GM18907 (cell line): ENCODE data around the gene TRIM46.
"Not testable (repeated sequence)": the region's sequence is repeated elsewhere in the genome, so short reads cannot be mapped to it uniquely, and the experiment has no call there.

Source experiments
- ATAC-seq: cut with Tn5 transposase; IDR thresholded peaks from one replicate; pipeline ENCODE4 v1.9.1; 2021; ENCODE audit warnings: mild to moderate bottlenecking, moderate library complexity; ENCODE audit not compliant: unreplicated experiment

The TRIM46 gene

GRCh38 chr1:155136748-155137147 lies 36.9 kb upstream of the TRIM46 start:
- no peak for ATAC-seq

DNA sequence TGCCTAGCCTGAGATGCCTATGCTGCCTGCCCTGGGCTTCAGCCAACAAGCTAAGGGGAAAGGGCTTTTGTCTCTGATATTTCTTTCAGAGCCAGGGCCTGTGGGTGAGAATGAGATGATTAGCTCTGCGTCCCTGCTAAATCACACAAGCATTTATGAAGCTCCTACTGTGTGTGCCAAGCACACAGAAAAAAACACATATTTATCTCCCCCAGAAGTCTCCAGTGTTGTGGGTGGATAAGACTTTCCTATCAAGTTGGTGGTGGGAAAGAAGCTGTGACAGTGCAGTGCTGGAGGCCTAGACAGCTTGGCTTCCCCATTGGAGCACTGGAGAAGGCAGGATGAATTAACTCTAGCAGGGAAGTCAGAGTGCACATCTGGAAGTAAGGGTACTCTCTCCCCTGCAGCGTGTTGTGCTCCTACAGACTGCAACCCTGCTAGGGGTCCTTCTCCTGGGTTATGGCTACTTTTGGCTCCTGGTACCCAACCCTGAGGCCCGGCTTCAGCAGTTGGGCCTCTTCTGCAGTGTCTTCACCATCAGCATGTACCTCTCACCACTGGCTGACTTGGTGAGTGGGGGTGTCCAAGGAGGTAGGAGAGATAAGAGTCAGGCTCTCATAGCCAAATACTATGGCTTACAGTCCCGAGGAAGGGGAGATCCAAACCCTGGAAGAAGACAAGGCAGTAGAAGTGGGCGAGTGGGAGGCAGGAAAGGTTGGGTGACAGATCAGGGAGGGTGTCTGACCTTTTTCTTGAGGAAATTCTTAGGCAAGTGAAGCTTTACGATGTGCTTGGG lies 36.3 kb upstream of the TRIM46 start:
- no peak for ATAC-seq

DNA sequence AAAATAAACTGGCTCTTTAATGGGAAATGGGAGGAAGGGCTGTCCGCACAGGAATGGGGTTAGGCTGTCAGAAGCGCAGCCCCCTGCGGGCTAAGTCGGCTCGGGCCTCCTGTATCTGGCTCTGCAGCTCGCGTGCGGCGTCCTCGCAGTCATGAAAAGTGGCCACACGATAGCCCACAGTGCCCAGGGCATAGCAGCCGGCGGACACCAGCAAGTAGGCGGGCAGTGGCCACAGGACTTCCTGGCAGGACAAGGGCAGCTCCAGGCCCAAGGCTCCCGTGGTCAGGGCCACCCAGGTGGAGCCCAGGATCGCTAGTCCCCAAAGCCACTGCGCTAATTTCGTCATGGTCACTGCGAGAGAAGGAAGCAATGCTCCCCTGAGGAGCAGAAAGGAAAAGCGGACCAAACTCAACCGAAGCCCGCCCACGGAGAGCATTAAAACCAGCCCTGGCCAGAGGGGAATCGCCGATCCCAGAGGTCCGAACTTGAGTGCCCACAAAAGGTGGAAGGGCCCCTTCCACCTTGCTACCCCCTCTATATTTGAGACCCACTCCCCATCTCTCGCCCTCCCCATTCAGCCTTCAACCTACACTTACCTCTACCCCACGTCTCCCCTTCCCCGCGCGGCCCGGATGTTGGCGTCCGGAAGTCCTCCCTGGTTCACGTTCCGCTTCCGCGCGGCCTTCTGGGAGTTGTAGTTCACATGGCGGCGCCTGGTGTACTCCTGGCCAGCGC lies 33.6 kb upstream of the TRIM46 start, which contains the start of gene DPM3:
DPM3 (minus strand) TSS at position 637 of the 735 bp plus-strand sequence; CDS start at position 346, 291 bp downstream.
- ATAC-seq, result peak; percentile 63

- ATAC-seq, result no peak
These were observed 33.1 kb upstream of the TRIM46 start for GRCh38 chr1:155140630-155140953.

GRCh38 chr1:155141749-155142148 lies 31.9 kb upstream of the TRIM46 start:
- no peak for ATAC-seq

DNA sequence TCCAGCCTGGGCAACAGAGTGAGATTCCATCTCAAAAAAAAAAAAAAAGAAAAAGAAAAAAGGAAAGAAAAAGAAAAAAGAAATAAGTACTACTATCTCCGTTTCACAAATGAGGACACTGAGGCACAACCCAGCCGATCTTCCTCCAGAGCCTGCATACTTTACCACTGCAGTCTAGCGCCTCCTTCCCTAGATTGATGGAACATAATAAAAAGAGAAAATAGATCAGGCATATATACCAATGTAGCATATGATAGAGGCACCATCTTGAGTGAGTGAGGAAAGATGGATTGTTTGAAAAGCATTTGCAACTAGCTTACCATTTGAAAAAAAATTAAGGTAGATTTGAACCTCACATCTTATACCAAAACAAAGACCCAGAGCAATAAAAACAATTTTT lies 28.2 kb upstream of the TRIM46 start:
- ATAC-seq, result no peak

DNA sequence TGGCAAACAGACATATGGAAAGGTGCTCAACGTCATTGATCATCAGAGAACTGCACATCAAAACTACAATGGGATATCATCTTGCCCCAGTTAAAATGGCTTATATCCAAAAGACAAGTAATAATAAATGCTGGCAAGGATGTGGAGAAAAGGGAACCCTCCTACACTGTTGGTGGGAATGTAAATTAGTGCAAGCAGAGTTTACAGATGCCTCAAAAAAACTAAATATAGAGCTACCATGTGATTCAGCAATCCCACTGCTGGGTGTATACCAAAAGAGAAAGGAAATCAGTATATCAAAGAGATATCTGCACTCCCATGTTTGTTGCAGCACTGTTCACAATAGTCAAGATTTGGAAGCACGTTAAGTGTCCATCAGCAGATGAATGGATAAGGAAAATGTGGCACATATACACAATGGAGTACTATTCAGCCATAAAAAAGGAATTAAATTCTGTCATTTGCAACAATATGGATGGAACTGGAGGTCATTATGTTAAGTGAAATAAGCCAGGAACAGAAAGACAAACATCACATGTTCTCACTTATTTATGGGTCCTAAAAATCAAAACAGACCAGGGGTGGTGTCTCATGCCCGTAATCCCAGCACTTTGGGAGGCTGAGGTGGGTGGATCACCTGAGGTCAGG lies 17.5 kb upstream of the TRIM46 start:
- ATAC-seq, result not testable (repeated sequence)

- ATAC-seq, result no peak
These were observed 14.7 kb upstream of the TRIM46 start for GRCh38 chr1:155158991-155159390.

- ATAC-seq, result no peak
These were observed 13.5 kb upstream of the TRIM46 start for GRCh38 chr1:155160128-155160527.

GRCh38 chr1:155162631-155163030 lies 11.0 kb upstream of the TRIM46 start:
- not testable (repeated sequence) for ATAC-seq

DNA sequence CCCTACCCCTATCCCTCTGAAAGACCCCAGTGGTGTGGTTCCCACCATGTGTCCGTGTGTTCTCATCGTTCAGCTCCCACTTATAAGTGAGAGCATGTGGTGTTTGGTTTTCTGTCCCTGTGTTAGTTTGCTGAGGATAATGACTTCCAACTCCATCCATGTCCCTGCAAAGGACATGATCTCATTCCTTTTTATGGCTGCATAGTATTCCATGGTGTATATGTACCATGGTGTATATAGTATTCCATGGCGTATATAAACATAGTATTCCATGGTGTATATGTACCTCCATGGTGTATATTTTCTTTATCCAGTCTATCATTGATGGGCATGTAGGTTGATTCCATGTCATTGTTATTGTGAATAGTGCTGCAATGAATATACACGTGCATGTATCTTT lies 9.9 kb upstream of the TRIM46 start:
- ATAC-seq, result not testable (repeated sequence)

- not testable (repeated sequence) for ATAC-seq
These were observed 9.0 kb upstream of the TRIM46 start for GRCh38 chr1:155164625-155165024.

GRCh38 chr1:155166051-155166470 lies 7.6 kb upstream of the TRIM46 start:
- no peak for ATAC-seq

DNA sequence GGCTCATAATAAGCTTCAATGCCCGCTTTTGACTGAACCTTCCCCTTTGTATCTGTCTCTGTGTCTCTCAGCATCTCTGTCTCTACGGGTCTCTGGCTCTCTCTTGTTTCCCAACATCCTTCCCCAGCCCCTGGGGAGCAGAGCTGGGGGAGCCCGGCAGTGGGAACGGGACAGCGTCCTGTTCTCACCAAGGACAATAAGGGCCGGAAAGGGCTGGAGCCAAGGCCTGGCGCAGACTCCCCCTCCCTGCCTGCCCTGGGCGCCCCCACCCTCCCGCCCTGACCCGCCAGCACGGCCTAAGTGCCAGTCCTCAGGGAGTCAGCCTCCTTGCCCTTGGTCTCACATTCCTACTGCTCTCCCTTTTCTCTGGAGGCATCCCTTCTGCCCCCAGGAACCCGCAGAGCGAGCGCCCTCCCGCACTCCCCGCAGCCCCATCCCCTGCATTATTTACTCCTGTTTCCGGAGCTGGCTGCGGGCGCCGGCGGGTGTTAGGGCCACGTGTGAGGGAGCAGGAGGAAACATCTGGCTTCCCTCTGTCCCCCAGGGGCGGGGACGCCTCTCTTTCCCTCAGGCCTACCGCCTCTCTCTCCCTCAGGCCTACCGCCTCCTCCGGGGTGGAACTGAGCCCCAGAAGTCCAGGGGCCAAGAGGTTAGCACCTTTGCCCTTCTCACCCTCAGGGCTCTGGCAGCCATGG lies 7.0 kb upstream of the TRIM46 start:
- no peak for ATAC-seq

DNA sequence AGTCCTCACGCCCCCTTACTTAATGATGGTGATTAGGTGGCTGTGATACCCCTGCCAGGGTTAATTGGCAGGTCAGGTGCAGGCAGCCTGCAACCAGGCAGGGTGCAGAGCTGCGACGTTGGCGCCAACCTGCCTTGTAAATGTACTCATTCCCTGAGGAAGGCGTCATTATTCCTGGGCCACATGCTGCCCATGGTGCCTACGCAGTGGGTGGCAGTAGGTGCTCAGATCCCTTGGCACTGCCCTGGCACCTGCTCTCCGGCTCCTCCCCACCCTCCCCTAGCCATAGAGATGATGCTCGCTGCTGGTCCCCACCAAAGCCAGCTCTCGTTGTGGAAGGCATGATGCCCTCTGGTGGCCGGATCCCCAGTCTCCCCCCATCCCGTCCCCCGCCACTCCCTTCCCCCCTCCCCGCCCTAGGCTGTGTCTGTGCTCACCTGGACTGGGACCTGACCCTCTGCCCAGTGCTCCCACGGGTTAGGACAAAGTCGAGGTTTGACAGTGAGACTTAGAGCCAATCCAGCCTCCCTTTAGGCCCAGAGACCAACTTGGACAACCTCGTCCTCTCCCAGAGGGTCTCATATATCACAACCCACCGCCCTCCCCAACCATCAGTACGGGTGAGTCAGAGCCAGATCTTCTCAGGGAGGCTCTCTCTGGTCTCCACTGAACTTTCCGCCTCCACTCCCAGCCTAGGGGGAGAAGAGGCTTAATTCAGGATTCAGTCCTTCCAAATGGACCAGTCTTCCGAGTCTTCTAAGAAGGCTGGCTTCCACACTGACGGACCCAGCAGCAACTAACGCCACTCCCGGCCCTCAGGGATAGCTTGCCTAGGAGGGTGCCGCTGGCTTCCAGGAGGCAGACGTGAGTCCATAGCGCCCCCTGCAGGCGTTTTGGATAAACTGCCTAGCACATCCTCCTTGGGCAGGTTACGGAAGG lies 6.2 kb upstream of the TRIM46 start:
- peak; percentile 40 for ATAC-seq

DNA sequence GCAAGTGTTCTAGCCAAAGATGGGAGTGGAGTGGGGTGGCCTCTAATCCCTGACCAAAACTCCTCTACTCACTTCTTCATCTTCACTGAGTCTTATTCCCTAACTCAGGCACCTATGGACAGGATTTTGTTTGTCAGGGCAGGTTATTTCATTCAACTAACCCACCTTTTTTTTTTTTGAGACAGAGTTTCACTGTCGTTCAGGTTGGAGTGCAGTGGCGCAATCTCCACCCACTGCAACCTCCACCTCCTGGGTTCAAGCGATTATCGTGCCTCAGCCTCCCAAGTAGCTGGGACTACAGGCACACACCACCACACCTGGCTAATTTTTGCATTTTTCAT lies 5.6 kb upstream of the TRIM46 start:
- ATAC-seq, result not testable (repeated sequence)

- ATAC-seq, result no peak
These were observed 5.0 kb upstream of the TRIM46 start for GRCh38 chr1:155168456-155169210.

DNA sequence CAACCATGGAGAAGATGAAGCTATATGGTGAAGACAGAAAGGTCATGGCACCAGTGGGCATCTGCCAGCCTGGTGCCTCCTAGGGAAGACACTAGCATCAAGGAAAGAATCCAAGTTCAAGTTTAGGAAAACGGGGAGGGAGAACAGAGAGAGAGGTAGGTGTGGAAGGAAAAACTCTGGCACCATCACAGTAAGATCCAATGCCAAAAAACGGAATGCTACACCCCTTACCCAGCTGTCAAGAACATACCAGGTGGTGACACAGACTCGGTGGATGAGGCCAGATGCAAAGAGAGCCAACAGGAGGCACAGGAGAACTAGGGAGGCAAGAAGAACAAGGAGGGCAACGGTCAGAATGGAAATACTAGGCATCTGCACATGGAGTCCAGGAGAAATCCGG lies 4.1 kb upstream of the TRIM46 start:
- no peak for ATAC-seq

DNA sequence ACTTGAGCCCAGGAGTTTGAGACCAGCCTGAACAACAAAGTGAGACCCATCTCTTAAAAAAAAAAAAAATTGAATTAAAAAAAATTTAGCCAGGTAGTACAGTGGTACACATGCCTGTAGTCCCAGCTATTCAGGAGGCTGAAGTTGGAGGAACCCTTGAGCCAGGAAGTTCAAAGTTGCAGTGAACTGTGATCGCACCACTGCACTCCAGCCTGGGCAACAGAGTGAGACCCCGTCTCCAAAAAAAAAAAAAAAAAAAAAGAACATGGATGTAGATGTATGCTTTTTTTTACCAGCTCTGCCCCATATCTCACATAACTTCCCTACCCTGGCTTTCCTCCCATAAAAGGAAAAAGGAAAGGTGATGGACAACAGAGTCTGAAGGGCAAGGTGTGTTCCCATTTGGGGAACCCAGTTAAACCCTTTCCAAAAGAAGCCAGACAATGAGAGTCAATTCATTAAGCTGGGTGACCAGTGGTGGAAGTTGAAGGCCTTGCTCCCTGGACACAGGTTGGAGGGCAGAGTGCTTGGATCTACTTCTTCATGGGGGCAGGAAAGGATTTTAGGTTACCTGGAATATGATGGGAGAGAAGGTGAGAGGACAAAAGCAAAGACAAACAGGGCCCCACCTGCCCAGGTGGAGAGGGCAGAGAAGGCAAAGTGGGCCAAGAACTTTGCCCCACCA lies 3.4 kb upstream of the TRIM46 start:
- no peak for ATAC-seq
